Measurements from ENCODE around the gene CUBN. TPM values are rescaled to one million over a fixed set of nuclear protein-coding genes. Genes with fewer than 3 reads are reported as not detected.

The CUBN gene
- polyA plus RNA-seq, 2 of the 4 experiments (the other 2 are of a cell fraction): 0.08 to 0.28 TPM

- H3K27ac ChIP-seq: no peak overlapping the region
- TF ChIP-seq TP53 (CRISPR knock-in tag; IDR thresholded peaks at IDR 0.05) (no peak), ELK1 (IDR thresholded peaks at IDR 0.05; ENCODE audit: low read depth, low read length) (no peak), CHD2 (IDR thresholded peaks at IDR 0.05; ENCODE audit: low read length, partially characterized antibody) (no peak), RFX5 (IDR thresholded peaks at IDR 0.05) (no peak), CHD4 (IDR thresholded peaks at IDR 0.05; ENCODE audit: borderline replicate concordance) (no peak), POLR2A (IDR thresholded peaks at IDR 0.05; ENCODE audit: low read length) (no peak)
- H3K4me2 ChIP-seq: no peak overlapping the region
- ChIA-PET POLR2A (no interaction called here), CTCF (no interaction called here)
- H3K4me3 ChIP-seq: no peak overlapping the region
- FAIRE-seq: no peak
- no peak for DNase-seq (ENCODE audit: low read depth in 1 of 2, low spot score in 1 of 2)
- no peaks in the 10 kb centered on the region for H3K4me1 ChIP-seq
- ATAC-seq: no peak
- WGBS (ENCODE audit: missing lambda C conversion rate): 6% methylated on average over 2 of the region's 2 CpGs
- no peaks in the 10 kb centered on the region for H3K9me3 ChIP-seq
These were observed 243.6 kb downstream of the CUBN start for GRCh38 chr10:16886031-16886430.

GRCh38 chr10:16884497-16884896 lies 245.1 kb downstream of the CUBN start:
- DNase-seq (ENCODE audit: low read depth in 1 of 2, low spot score in 1 of 2) (no peak), ATAC-seq (no peak), FAIRE-seq (no peak)
- ChIA-PET CTCF (no interaction called here), POLR2A (no interaction called here)
- H3K4me3 ChIP-seq: no peak overlapping the region
- no peaks in the 10 kb centered on the region for H3K4me1 ChIP-seq
- WGBS (ENCODE audit: missing lambda C conversion rate): 47% methylated on average over 2 of the region's 2 CpGs
- no peaks in the 10 kb centered on the region for H3K9me3 ChIP-seq
- no peak overlapping the region for H3K4me2 ChIP-seq
- TF ChIP-seq TP53 (CRISPR knock-in tag; IDR thresholded peaks at IDR 0.05) (no peak), NR3C1 (IDR thresholded peaks at IDR 0.05) (no peak), MYC (IDR thresholded peaks at IDR 0.05; ENCODE audit: borderline replicate concordance, low read length) (no peak), BCL3 (IDR thresholded peaks at IDR 0.05) (no peak), BHLHE40 (IDR thresholded peaks at IDR 0.05; ENCODE audit: low read depth, low read length) (no peak), HES2 (IDR thresholded peaks at IDR 0.05) (no peak), SREBF2 (IDR thresholded peaks at IDR 0.05) (no peak), FOXS1 (CRISPR knock-in tag; IDR thresholded peaks at IDR 0.05) (no peak), EP300 (IDR thresholded peaks at IDR 0.05) (no peak), ESRRA (IDR thresholded peaks at IDR 0.05; ENCODE audit: borderline replicate concordance, low read length) (no peak), ZC3H11A (IDR thresholded peaks at IDR 0.05) (no peak), HOXB13 (CRISPR knock-in tag; IDR thresholded peaks at IDR 0.05; ENCODE audit: low read depth) (no peak)
- no peak overlapping the region for H3K27ac ChIP-seq

GRCh38 chr10:16883084-16883483 lies 246.5 kb downstream of the CUBN start:
- no peak overlapping the region for H3K27ac ChIP-seq
- ChIA-PET CTCF (interaction anchor here (0.6 to 1.3 kb wide), 2 partner anchors 15 to 26 kb away, joined by 3 read pairs; no protein-coding TSS in a partner anchor), POLR2A (no interaction called here)
- no peak overlapping the region for H3K4me3 ChIP-seq
- DNase-seq (ENCODE audit: low read depth in 1 of 2, low spot score in 1 of 2) (no peak), FAIRE-seq (no peak), ATAC-seq (no peak)
- H3K9me3 ChIP-seq: no peaks in the 10 kb centered on the region
- H3K4me2 ChIP-seq: no peak overlapping the region
- 66% methylated on average over 4 of the region's 4 CpGs for WGBS (ENCODE audit: missing lambda C conversion rate)
- H3K4me1 ChIP-seq: no peaks in the 10 kb centered on the region
- no peak for TF ChIP-seq HMGXB4 (CRISPR knock-in tag; IDR thresholded peaks at IDR 0.05; ENCODE audit: borderline replicate concordance)
